Thyroid gland (tissue), 4 donors: Measurements from ENCODE around the gene HIVEP3.

Experiments
- POLR2A ChIP-seq, 2 donors: fragments of 450-650 bp; IDR thresholded peaks; one replicate each; pipeline ENCODE4 v1.6.1; 2017; ENCODE audit warnings: antibody characterized with exemption in 2 of 2, mild to moderate bottlenecking in 2 of 2, moderate library complexity in 1 of 2
- TF ChIP-seq, protein P1 (sequence below), 6 experiments: fragments of 200-600 bp in 3 of 6; fragments of 450-650 bp in 3 of 6; sonication (generic) in 3 of 6; IDR thresholded peaks; one replicate each; pipeline ENCODE4 v1.5.1; 2016 to 2019; ENCODE audit warnings: antibody characterized with exemption in 6 of 6, mild to moderate bottlenecking in 2 of 6, inconsistent platforms in 1 of 6, moderate library complexity in 1 of 6

DNA sequence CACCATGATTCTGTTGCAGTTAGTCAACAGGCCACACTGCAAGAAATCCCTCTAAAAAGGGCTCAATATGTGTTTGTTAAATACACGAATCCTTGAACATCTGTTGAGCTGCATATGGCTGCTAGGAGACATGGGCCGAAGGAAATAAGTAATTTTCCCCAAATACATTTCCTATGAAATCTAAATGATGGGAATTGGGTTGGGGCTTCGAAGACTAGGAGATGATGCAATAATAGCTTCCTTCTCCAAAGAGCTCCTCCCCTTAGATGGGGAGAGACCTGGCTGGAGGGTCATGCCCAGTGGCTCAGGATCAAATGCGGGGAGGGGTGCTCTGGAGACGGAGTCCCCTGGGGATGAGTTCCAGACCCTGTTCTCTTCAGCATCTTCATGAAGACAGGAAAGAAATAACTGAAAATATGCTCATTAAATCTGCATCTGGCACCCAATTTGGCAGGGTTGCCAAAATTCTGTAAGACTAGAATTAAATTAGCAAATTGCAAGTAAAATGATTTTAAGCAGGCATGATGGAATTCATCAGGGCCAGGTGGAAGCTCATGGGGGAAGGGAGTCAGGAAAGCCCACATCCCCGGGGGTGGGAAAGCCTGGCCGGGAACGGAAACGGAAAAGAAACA, 269.2 kb downstream of the HIVEP3 start:
- no peak for TF ChIP-seq POLR2A (IDR thresholded peaks at IDR 0.05)
- TF ChIP-seq, protein P1, sequence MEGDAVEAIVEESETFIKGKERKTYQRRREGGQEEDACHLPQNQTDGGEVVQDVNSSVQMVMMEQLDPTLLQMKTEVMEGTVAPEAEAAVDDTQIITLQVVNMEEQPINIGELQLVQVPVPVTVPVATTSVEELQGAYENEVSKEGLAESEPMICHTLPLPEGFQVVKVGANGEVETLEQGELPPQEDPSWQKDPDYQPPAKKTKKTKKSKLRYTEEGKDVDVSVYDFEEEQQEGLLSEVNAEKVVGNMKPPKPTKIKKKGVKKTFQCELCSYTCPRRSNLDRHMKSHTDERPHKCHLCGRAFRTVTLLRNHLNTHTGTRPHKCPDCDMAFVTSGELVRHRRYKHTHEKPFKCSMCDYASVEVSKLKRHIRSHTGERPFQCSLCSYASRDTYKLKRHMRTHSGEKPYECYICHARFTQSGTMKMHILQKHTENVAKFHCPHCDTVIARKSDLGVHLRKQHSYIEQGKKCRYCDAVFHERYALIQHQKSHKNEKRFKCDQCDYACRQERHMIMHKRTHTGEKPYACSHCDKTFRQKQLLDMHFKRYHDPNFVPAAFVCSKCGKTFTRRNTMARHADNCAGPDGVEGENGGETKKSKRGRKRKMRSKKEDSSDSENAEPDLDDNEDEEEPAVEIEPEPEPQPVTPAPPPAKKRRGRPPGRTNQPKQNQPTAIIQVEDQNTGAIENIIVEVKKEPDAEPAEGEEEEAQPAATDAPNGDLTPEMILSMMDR (IDR thresholded peaks at IDR 0.05) = no peak
